ENCODE results near the gene TRIM65.

The TRIM65 gene

DNA sequence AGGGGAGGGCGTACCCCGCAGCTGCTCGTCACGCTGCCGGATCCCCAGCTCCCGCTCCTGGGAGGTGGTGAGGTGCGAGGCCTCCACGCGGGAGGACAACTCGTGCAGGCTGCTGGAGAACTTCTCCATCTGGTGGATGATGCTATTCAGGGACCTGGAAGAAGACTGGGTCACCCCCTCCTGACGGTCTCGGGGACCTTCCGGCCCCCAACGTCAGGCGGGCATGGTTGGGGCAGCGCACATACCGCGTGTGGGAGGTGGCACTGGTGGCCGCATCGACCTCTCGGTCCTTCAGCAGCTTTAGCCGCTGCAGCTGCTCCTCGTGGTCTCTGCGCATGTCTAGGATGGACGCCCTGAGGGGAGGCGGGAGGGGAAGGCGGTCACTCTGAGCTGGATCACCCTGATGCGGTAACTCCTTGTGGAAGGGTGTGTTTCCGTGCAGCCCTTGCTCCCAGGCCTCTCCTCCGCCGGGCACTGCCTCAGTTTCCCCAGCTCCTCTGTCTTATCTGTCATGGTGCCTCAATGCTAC lies 21.2 kb upstream of the TRIM65 start:
- no peak for DNase-seq (ENCODE audit: low spot score)
- TF ChIP-seq, protein P1, sequence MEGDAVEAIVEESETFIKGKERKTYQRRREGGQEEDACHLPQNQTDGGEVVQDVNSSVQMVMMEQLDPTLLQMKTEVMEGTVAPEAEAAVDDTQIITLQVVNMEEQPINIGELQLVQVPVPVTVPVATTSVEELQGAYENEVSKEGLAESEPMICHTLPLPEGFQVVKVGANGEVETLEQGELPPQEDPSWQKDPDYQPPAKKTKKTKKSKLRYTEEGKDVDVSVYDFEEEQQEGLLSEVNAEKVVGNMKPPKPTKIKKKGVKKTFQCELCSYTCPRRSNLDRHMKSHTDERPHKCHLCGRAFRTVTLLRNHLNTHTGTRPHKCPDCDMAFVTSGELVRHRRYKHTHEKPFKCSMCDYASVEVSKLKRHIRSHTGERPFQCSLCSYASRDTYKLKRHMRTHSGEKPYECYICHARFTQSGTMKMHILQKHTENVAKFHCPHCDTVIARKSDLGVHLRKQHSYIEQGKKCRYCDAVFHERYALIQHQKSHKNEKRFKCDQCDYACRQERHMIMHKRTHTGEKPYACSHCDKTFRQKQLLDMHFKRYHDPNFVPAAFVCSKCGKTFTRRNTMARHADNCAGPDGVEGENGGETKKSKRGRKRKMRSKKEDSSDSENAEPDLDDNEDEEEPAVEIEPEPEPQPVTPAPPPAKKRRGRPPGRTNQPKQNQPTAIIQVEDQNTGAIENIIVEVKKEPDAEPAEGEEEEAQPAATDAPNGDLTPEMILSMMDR (IDR thresholded peaks at IDR 0.05; ENCODE audit: extremely low read depth, missing control alignments), result no peak

DNA sequence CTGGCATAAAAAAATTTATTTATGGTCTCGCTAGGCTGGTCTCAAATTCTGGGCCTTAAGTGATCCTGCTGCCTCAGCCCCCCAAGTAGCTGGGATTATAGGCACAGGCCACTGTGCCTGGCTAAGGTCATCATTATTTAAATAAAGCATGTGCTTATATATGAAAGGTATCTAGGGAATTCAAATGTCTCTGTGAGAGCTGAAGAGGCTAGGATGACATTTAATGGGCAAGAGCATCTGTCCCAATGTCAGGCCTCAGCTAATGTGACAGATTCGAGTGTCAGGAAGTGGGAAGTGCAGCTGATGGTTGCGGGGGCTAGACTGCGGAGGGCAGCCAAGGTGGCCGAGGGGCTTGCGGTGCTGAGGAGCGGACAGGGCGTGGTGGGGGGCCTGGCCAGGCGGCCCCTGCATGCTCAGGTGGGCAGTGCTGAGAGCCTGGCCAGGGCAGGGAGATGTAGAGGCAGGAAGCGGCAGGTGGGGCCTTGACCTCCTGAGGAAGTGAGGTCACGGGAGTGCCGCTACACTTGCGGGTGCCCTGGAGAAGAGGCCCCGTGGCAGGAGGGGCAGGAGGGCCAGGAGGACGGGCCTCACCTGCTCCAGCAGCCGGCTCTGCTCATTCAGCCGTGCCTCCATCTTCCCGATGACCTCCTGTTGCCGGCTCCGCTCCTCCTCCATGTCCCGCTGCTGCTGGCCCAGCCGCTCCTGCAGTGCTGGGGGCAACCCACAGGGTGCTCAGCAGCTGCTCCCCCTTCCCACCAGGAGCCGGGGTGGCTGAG lies 20.6 kb upstream of the TRIM65 start:
- no peak for DNase-seq (ENCODE audit: low spot score)
- TF ChIP-seq, protein P1 (IDR thresholded peaks at IDR 0.05; ENCODE audit: extremely low read depth, missing control alignments), result no peak

DNA sequence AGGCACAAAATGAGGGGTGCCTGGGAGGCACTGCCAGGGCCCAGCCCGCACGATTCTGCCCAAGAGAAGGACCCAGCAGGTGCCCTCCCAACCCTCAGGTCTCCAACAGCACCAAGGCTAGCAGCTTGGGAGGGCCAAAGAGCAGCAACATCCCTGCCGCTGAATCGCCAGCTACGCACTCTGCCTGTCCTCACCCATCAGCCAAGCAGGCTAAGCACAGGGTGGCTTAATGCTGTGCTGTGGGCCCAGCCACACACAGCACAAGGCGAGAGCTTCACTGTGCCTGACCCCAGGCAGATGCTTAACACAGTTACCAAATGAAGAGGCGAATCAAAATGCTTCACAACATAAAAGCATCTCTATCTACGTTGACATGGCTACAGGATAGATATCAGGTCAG lies 18.5 kb upstream of the TRIM65 start:
- TF ChIP-seq, protein P1 (IDR thresholded peaks at IDR 0.05; ENCODE audit: extremely low read depth, missing control alignments), result no peak
- DNase-seq (ENCODE audit: low spot score), result no peak

DNA sequence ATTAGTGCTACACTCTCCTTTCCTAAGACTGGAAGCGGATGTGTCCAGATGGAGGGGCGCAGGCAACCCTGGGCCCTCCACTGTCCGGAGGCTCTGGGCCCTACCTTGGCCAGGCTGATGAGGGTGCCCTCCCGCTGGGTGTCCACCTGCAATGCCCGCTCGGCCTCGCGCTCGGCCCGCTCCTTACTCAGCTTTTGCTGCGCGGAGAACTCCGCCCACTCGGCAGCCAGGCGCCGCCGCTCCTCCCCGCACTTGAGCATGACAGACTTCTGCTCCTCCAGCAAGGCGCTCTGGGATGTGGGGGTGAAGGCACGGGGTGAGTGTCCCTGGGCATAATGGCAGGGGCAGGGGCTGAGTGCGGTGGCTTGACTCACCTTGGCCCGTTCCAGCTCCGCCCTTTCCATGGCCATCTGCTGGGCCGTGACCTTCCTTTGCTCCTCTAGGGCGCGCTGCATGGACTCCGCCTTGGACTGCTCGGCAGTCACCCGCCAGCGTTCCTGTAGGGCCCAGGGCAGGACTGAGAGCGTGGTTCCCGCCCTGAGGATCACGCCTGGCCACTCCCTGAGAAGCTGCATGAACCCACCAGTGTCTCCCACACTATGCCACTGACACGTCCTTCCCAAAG lies 18.0 kb upstream of the TRIM65 start:
- no peak for DNase-seq (ENCODE audit: low spot score)
- TF ChIP-seq, protein P1 (IDR thresholded peaks at IDR 0.05; ENCODE audit: extremely low read depth, missing control alignments), result no peak

DNA sequence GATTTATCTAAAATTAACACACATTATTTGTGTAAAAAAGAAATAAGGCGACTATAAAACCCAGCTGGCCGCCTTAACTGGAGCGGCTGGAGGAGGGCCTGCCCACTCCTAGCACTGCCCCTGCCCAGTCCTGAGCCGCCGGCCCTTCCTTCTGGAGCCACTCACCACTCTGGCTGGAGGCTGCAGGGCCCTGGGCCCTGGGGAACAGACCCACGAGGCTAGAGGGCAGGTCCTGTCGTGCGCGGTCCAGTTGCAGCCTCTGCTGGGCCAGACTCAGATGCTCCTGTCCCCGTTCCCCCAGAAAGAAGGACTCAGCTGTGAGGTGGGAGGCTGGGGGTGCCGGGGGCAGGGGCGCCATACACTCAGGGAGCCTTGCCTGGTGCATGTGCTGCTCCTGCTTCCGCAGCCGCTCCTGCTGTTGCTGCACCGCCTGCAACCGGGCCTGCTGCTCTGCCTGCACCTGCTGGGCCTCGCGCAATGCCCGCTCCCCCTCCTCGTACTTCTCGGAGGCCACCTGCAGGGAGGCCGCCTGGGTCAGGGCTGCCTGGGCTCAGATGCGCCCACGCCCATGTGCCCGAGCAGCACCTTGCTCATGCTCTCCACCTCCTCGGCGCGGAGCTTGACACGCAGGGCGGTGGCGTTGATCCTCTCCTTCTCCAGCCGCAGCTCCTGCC lies 16.9 kb upstream of the TRIM65 start:
- DNase-seq (ENCODE audit: low spot score), result no peak

DNA sequence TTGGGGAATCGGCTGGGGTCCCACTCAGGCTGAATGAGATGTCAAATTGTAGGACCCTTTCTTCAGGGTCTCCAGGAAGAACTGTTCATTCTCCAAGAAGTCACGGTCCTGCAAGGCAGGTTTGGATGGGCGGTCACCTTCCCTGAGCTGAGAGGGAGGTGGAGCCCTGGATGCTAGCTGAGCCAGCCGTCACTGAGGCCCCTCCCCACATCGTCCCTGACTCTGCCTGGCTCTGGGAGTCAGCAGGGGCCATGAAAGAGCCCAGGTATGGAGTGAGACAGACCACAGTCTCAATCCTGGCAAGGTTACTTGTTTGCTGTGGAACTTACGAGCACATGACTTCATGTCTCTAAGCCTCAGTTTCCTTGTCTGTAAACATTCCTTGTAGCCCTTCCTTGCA lies 13.9 kb upstream of the TRIM65 start:
- no peak for DNase-seq (ENCODE audit: low spot score)

More for the DNA sequence above, 16.9 kb upstream of the TRIM65 start:
- TF ChIP-seq, protein P1 (IDR thresholded peaks at IDR 0.05; ENCODE audit: extremely low read depth, missing control alignments), result no peak

More for the DNA sequence above, 13.9 kb upstream of the TRIM65 start:
- TF ChIP-seq, protein P1 (IDR thresholded peaks at IDR 0.05; ENCODE audit: extremely low read depth, missing control alignments), result no peak

All from GM20000 (cell line).